Measurements from ENCODE around the gene CRYBA2.

CRYBA2 gene

DNA sequence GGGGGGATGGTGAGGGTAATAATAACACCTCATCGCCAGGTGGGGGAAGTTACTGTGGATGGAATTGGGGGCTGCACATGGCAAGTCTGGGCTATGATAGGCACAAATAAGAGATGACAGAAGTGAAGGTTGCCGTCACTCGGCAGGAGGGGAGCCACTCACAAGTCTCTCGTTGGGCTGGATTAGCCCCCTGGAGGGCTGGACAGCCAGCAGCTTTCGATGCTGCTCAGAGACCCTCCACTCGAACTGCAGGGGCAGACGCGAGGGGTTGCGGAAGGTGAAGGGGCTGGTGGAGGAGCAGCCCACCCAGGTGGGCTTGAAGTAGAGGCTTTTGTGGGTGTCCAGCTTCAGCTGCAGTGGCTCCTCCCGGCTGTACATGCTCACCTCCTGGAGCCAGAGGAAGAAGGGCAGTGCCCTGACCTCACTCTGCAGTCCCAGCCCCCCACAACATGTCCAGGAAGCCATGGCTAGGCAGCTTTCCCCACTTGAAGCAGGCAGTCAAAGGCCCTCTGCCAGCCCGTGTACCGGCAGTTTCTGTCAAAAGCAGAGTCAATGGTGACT, 29.9 kb upstream of the CRYBA2 start:
- no peak for DNase-seq

- DNase-seq, result no peak
Observed at GRCh38 chr2:219022616-219023015, 29.4 kb upstream of the CRYBA2 start.

- DNase-seq, result no peak
Observed at GRCh38 chr2:219022041-219022440, 28.8 kb upstream of the CRYBA2 start.

DNA sequence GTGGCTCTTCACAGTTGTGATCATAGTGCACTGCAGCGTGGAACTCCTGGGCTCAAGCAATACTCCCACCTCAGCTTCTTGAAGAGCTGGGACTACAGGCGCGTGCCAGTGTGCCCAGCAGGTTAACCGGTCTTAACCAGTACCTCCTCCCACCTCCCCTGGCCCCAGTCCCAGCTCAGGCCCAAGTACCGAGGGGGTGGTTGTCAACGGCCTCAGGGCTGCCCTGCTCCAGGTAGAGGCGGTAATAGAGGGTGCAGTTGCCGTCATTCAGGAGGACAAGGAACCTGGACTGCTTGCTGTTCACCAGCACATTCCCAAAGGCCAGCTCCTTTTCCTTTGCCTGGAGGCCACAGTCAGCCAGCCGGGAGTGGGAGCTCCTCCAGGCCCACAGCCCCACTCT, 28.4 kb upstream of the CRYBA2 start:
- DNase-seq, result no peak

- no peak for DNase-seq
Observed at GRCh38 chr2:219020604-219021365, 27.6 kb upstream of the CRYBA2 start.

DNA sequence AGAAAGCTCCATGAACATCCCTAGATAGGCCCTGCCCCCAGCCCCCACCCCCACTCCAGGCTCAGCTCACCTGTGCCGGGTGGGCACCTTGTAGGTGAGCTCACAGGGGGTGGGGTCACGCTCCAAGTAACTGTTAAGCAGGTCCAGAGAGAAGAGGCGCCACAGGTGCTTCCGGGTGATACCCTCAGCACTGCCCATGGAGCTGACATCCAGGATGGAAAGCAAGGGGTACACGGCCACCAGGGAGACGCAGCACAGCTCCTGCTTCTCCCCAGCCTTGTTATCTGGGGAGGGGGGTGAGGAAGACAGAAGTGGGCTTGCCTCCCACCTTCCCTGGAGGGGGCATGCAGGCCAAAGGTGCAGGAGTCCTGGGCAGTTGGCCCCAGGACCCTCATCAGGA, 26.2 kb upstream of the CRYBA2 start:
- DNase-seq, result no peak

GRCh38 chr2:219018726-219019125, 25.5 kb upstream of the CRYBA2 start:
- DNase-seq, result no peak

- DNase-seq, result no peak
Observed at GRCh38 chr2:219018286-219018685, 25.1 kb upstream of the CRYBA2 start.

GRCh38 chr2:219017201-219017931, 24.1 kb upstream of the CRYBA2 start:
- DNase-seq, result no peak

DNA sequence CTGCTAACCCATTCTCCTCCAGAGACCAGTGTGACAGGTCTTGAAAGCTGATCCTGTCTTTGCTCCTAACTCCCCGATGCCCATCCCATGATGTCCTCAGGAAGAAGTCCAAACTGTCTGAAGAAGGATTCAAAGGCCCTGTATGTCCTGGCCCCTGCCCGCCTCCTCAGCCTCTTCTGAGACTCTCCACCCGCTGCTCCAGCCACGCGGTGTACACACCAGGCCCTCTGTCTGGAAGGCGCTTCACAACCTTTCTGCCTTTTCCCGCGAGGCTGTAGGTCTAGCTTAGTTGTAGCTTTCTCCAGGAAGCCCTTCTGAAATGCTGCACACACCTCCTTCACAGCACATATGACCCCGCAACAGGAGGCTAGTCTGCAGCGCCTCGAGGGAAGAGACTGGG, 23.5 kb upstream of the CRYBA2 start:
- DNase-seq, result no peak

DNA sequence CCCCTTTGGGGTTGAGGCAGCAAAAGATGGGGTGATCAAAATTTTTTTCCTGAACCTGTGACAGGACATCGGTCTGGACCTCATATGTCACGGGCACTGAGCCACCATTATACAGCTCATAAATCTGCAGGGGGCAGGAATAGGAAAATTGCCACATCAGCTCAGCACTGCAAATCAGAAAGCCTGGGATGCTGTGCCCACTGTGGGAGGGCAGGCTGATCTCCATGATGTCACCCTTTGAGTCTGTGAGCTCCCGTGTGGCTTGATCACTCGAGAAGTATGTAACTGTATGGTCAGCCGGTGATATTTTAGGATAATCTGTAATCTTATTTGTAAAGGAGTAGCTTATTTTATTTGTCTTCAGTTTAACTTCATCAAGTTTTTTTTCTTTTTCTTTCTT, 17.7 kb upstream of the CRYBA2 start:
- DNase-seq, result no peak

GRCh38 chr2:219010162-219010756, 17.0 kb upstream of the CRYBA2 start:
- no peak for DNase-seq

DNA sequence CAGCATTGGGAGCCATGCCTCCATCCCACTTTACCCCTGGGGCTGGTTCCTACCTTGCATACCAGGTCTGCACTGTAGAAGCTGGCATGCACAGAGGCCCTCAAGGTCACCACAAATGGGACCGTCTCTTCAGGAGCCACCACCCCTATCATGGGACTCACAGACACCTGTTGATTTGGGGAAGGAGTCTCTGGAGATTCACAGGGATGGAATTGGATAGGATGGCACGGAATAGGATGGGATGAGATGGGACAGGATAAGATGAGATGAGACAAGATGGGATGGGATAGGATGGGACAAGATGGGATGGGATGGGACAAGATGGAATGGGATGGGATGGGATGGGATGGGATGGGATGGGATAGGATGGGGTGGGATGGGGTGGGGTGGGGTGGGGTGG, 16.1 kb upstream of the CRYBA2 start:
- DNase-seq, result no peak

GRCh38 chr2:219003979-219004378, 10.8 kb upstream of the CRYBA2 start:
- DNase-seq, result no peak

DNA sequence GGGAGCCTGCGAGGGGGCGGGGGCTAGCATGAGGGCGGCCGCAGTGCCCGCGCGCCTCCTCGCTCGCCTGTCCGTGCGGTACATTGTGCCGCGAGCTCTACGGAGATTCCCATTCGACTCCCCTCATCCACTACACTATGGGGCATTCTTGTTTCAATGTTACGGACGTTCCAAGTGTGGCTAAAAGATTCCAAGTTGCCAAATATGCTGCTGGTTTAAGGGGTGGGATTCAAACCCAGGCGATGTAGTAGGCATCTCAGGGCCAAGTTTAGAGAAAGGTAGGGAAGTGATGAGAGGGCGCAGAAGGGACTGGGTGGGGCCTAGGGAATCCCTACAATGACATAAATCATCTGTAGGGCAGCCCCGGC, 10.0 kb upstream of the CRYBA2 start:
- no peak for DNase-seq

DNA sequence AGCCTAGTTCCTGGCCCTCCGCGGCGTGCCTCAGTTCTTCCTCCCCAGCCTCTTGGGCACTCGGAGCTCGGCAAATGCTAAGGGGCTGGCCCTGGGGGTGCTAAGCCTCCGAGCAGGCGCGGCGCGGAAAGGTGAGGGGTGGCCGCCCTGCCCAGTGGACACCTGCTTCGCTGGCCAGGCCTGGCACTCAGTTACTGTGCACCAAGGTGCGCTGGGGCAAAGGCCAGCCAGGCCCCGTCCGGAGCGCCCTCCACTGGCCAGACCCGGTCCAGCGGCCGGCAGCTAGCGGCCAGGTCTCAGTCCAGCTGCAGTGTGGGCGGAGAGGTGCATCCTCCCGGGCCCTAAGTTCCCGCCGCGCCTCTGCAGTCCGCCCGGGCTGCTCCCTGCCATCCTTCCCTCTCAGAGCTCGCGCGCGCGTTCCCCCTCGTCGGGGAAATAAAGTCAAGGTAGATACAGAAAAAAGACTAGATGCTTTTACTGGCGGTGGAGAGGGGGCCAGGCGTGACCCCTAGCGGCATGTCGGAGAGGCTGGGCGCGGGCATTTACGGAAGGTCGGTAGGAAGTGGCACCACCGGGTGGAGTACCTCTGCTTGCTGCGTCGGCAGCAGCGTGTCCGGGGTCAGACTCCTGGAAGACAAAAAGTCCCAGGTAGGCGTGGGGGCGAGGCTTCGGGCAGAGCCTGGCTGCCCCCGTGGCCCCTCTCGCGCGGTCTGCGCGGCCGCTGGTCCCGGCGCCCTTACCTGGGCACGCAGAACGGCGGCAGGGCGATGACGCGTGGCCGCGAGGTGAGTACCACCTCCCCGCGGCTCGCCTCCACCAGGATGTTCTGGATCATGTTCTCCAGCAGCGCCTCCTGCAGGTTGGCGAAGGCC, 9.4 kb upstream of the CRYBA2 start:
- DNase-seq, result peak; percentile 32 to 54

- peak; percentile 84 to 94 for DNase-seq
Observed at GRCh38 chr2:219001577-219002394, 8.6 kb upstream of the CRYBA2 start.

GRCh38 chr2:219001100-219001576, 7.9 kb upstream of the CRYBA2 start:
- no peak for DNase-seq

GRCh38 chr2:219000569-219000960, 7.3 kb upstream of the CRYBA2 start:
- DNase-seq, result no peak

- peak; percentile 56 to 79 for DNase-seq
Observed at GRCh38 chr2:218999881-219000568, 6.8 kb upstream of the CRYBA2 start.

Measured in NCI-H187 (cell line).